GM12874 (cell line): ENCODE results near the gene TEKT5.

Experiments used
- TF ChIP-seq, protein P1 (sequence below): IDR thresholded peaks from 2 replicates; pipeline ENCODE4 v1.5.1; 2011; ENCODE audit warnings: low read depth, mild to moderate bottlenecking, control low read depth, low read length, moderate library complexity; ENCODE audit not compliant: insufficient read depth

TEKT5 gene

DNA sequence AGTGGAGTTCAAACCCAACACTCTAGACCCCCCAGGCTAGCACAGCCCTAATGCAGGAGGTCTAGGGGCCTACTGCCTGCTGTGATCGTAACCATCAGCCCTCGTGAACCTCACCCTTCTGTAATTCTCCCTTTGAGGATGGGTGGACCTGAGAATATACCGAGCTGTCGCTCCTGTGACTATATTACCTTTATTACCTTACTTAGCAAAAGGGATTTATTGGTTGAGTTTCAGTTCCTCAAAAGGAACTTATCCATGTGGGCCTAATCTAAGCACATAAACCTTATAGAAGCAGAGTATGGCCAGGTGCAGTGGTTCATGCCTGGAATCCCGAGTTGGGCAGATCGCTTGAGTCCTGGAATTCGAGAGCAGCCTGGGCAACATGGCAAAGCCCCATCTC, 95.1 kb downstream of the TEKT5 start:
- TF ChIP-seq, protein P1, sequence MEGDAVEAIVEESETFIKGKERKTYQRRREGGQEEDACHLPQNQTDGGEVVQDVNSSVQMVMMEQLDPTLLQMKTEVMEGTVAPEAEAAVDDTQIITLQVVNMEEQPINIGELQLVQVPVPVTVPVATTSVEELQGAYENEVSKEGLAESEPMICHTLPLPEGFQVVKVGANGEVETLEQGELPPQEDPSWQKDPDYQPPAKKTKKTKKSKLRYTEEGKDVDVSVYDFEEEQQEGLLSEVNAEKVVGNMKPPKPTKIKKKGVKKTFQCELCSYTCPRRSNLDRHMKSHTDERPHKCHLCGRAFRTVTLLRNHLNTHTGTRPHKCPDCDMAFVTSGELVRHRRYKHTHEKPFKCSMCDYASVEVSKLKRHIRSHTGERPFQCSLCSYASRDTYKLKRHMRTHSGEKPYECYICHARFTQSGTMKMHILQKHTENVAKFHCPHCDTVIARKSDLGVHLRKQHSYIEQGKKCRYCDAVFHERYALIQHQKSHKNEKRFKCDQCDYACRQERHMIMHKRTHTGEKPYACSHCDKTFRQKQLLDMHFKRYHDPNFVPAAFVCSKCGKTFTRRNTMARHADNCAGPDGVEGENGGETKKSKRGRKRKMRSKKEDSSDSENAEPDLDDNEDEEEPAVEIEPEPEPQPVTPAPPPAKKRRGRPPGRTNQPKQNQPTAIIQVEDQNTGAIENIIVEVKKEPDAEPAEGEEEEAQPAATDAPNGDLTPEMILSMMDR, result no peak

DNA sequence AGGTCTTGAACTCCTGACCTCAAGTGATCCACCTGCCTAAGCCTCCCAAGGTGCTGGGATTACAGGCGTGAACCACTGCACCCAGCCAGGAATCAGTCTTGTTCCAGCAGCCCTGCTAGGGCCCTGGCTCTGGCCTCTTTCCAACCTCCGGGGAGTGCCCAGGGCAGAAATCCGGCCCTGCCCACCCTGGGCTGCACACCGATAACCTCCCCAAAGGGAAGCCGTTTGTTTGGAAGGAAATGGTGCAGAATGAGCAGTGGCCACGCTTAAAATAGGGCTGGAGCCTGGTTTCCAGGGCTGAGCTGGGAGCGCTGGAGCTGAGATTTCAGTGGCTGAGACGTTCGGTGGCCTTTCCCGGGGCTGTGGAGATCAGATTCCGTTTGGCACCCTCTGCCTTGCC, 96.6 kb downstream of the TEKT5 start:
- TF ChIP-seq, protein P1, result no peak

DNA sequence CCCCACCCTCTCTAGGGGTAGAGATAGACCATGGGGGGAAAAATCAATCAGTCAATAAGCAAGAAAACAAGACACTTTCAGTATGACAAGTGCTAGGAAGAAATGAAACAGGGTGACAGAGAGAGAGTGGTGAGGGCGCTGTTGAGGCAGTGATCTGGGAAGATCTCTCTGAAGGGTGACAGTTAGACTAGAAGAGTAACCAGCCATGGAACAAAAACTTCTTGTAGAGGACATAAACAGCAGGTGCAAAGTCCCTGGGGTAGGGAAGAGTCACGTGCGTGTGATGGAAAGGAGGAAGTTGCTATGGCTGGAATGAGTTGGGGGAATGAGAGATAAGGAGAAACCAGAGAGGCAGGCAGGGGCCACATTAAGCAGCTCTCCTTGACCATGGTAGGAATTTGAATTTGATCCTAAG, 97.5 kb downstream of the TEKT5 start:
- TF ChIP-seq, protein P1, result peak; percentile 42

DNA sequence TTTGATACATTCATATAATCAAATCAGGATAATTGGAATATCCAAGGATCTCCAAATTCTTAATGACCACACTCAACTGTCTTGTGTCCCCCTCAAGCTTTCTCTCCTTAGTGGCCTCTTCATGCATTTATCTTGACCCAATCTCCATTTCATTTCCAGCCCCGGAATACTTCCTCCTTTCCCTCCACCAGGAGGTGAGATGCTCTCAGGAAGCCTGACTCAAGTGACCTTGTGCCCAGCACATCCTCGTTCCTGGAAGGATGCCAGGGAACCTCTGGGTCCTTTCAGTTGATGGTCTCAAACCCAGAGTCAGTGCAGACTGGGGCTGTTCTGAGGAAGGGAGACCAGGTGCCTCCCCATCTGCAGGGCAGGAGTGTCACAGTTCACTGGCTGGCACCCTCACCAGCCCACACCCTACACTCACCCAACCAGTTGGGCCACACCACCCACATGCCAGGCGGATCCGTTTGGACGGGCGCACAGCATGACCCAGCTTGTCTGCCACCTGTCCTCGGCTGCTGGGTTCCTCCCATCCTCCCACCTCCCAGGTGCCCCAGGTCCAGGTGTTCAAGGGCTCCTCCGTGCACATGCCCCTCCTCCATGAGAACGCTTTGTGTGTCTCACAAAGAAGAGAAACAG, 100.3 kb downstream of the TEKT5 start:
- TF ChIP-seq, protein P1, result no peak

DNA sequence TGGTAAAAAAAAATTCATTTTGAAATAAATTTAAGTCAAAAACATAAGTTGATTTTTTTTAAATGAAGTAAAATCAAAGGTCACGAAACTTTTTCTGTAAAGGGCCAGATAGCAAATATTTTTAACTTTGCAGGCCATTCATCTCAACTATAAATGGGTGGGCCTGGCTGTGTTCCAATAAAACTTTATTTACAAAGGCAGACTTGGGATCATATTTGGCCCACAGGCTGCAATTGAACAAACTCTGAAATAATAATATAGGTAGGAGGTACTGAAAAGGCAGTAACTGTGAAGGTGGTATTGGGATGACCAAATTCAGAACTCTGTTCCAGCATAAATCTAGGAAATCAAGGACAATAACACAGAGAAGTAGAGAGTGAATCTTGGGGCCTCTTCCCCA, 102.1 kb downstream of the TEKT5 start:
- TF ChIP-seq, protein P1, result no peak

DNA sequence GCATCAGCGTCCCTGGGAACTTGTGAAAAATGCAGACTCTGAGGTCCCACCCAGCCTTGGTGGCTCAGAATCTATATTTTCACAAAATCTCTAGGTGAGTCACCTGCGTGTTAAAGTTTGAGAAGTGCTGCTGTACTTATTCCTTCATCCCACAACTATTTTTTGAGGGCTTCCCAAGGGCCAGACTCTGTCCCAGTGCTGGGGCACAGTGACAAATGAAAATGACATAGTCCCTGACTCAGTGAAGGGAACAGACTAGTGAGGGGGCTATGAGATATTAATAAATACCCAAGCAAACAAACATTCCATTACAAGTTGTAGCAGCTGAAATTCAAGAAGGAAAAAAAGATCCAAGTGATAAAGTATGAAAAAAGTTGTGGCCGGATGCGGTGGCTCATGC, 104.4 kb downstream of the TEKT5 start:
- TF ChIP-seq, protein P1, result no peak

DNA sequence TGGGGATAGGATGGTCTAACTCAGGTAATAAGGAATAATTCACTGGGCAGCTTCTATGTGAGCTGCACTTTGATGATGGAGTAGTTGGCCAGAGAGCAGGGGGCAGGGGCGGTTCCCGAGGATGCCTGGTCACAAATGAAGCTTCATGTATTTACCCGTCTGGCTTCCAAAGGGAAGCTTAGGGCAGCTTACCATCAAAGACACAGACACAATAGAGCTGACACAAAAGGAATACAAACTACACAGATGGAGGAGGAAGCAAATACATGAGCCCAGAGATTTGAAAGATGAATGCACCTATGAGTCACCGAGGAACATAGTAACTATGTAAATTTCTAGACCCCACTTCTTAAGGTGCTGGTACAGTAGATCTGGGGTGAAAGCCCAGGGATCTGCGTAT, 105.6 kb downstream of the TEKT5 start:
- TF ChIP-seq, protein P1, result no peak
